GM23338 (cell line): ENCODE measurements around the gene PUM1. TPM values are rescaled to one million over a fixed set of nuclear protein-coding genes. Genes with fewer than 3 reads are reported as not detected.
"Not testable (repeated sequence)": the region's sequence is repeated elsewhere in the genome, so short reads cannot be mapped to it uniquely, and the experiment has no call there.

Source experiments
- ATAC-seq: fragments of 200-7000 bp; cut with Tn5 transposase; 3 replicates; pipeline ENCODE4 v1.9.1; 2020
- DNase-seq: peaks from one replicate; pipeline ENCODE4 v3.0.0-alpha.2; 2015; ENCODE audit warnings: low spot score
- H2AFZ ChIP-seq: fragments of 200-600 bp; sonication (generic); 2 replicates; pipeline ENCODE4 v1.8.0; 2016; ENCODE audit warnings: antibody characterized with exemption, mild to moderate bottlenecking, moderate library complexity
- H3F3A ChIP-seq: fragments of 200-600 bp; sonication (generic); replicated peaks from 2 replicates; pipeline ENCODE4 v1.8.0; 2017; ENCODE audit warnings: antibody characterized with exemption, mixed run types, low read depth
- H3K27ac ChIP-seq: fragments of 200-600 bp; sonication (generic); 2 replicates; pipeline ENCODE4 v1.6.1; 2016; ENCODE audit warnings: low read depth
- H3K27me3 ChIP-seq: fragments of 200-600 bp; sonication (generic); 2 replicates; pipeline ENCODE4 v1.8.0; 2016; ENCODE audit warnings: mild to moderate bottlenecking, mixed run types, moderate library complexity; ENCODE audit not compliant: insufficient read depth
- H3K36me3 ChIP-seq: fragments of 200-600 bp; sonication (generic); 2 replicates; pipeline ENCODE4 v1.8.0; 2016; ENCODE audit warnings: mild to moderate bottlenecking; ENCODE audit not compliant: insufficient read depth
- H3K4me1 ChIP-seq: fragments of 200-600 bp; sonication (generic); 2 replicates; pipeline ENCODE4 v1.8.0; 2016; ENCODE audit warnings: mild to moderate bottlenecking, moderate library complexity; ENCODE audit not compliant: insufficient read depth
- H3K4me2 ChIP-seq: fragments of 200-600 bp; sonication (generic); 2 replicates; pipeline ENCODE4 v1.7.1; 2017; ENCODE audit warnings: mixed run types
- H3K4me3 ChIP-seq: fragments of 200-600 bp; sonication (generic); 2 replicates; pipeline ENCODE4 v1.6.1; 2016; ENCODE audit warnings: mixed run types
- H3K79me2 ChIP-seq: fragments of 200-600 bp; sonication (generic); replicated peaks from 2 replicates; pipeline ENCODE4 v1.8.0; 2017; ENCODE audit warnings: mild to moderate bottlenecking; ENCODE audit not compliant: insufficient read depth
- H3K9me2 ChIP-seq: fragments of 200-600 bp; sonication (generic); 2 replicates; pipeline ENCODE4 v1.8.0; 2017; ENCODE audit not compliant: insufficient read depth
- H4K20me1 ChIP-seq: fragments of 200-600 bp; sonication (generic); replicated peaks from 2 replicates; pipeline ENCODE4 v1.8.0; 2017; ENCODE audit warnings: mild to moderate bottlenecking; ENCODE audit not compliant: insufficient read depth
- H3K27ac Mint-ChIP-seq: 2 replicates; pipeline ENCODE4 v1.8.0; 2020; ENCODE audit warnings: inconsistent platforms, mild to moderate bottlenecking, moderate library complexity, mixed read lengths
- H3K27me3 Mint-ChIP-seq: 3 replicates; pipeline ENCODE4 v1.8.0; 2022; ENCODE audit warnings: low read depth, mild to moderate bottlenecking, moderate library complexity, mixed read lengths, inconsistent platforms; ENCODE audit not compliant: insufficient read depth, poor library complexity
- H3K36me3 Mint-ChIP-seq: 3 replicates; pipeline ENCODE4 v1.8.0; 2021; ENCODE audit warnings: low read depth, mild to moderate bottlenecking, inconsistent platforms, moderate library complexity, mixed read lengths
- H3K4me1 Mint-ChIP-seq: 3 replicates; pipeline ENCODE4 v1.8.0; 2020; ENCODE audit warnings: mild to moderate bottlenecking, inconsistent platforms, mixed read lengths
- H3K4me3 Mint-ChIP-seq: 3 replicates; pipeline ENCODE4 v1.8.0; 2021; ENCODE audit warnings: moderate library complexity, mild to moderate bottlenecking, inconsistent platforms, mixed read lengths
- H3K9me3 Mint-ChIP-seq: 3 replicates; pipeline ENCODE4 v1.8.0; 2020; ENCODE audit warnings: moderate library complexity, mild to moderate bottlenecking, inconsistent platforms, mixed read lengths
- CREB1 ChIP-seq: fragments of 250-450 bp; sonication (Bioruptor Pico); IDR thresholded peaks from 2 replicates; pipeline ENCODE4 v1.5.0; 2020; ENCODE audit warnings: low read depth, mild to moderate bottlenecking, moderate library complexity
- ETS1 ChIP-seq: IDR thresholded peaks from 2 replicates; pipeline ENCODE4 v1.6.1; 2016; ENCODE audit warnings: antibody characterized with exemption
- EZH2 ChIP-seq: fragments of 200-600 bp; sonication (generic); IDR thresholded peaks from one replicate; pipeline ENCODE4 v1.8.0; 2017; ENCODE audit warnings: antibody characterized with exemption, mild to moderate bottlenecking, low read depth; ENCODE audit not compliant: unreplicated experiment
- EZH2phosphoT487 ChIP-seq: fragments of 200-600 bp; sonication (generic); IDR thresholded peaks from one replicate; pipeline ENCODE4 v1.8.1; 2018; ENCODE audit warnings: antibody characterized with exemption; ENCODE audit not compliant: unreplicated experiment
- JUNB ChIP-seq: IDR thresholded peaks from one replicate; pipeline ENCODE4 v1.6.1; 2016; ENCODE audit warnings: antibody characterized with exemption; ENCODE audit not compliant: unreplicated experiment
- NANOG ChIP-seq: IDR thresholded peaks from 2 replicates; pipeline ENCODE4 v1.6.1; 2016; ENCODE audit warnings: antibody characterized with exemption, borderline replicate concordance
- POLR2AphosphoS5 ChIP-seq: IDR thresholded peaks from 2 replicates; pipeline ENCODE4 v1.6.1; 2016; ENCODE audit warnings: antibody characterized with exemption, low read depth
- REST ChIP-seq: IDR thresholded peaks from one replicate; pipeline ENCODE4 v1.6.1; 2018; ENCODE audit warnings: antibody characterized with exemption; ENCODE audit not compliant: unreplicated experiment
- STAT1 ChIP-seq: IDR thresholded peaks from one replicate; pipeline ENCODE4 v1.6.1; 2016; ENCODE audit warnings: antibody characterized with exemption; ENCODE audit not compliant: unreplicated experiment
- ZNF114 ChIP-seq: fragments of 250-450 bp; sonication (Bioruptor Pico); IDR thresholded peaks from 2 replicates; pipeline ENCODE4 v1.5.0; 2020; ENCODE audit warnings: mild to moderate bottlenecking, moderate library complexity
- ZNF331 ChIP-seq: fragments of 250-450 bp; sonication (Bioruptor Pico); IDR thresholded peaks from 2 replicates; pipeline ENCODE4 v1.5.0; 2020; ENCODE audit warnings: low read depth, mild to moderate bottlenecking, moderate library complexity
- ZNF462 ChIP-seq: fragments of 250-450 bp; sonication (Bioruptor Pico); IDR thresholded peaks from 2 replicates; pipeline ENCODE4 v1.5.0; 2020; ENCODE audit warnings: mild to moderate bottlenecking, moderate library complexity
- polyA plus RNA-seq: library from polyadenylated mRNA; unstranded; fragments of >200 nt; fragmentation: Nextera tagmentation; extraction: Ambion mirVana; gene quantifications from 2 replicates; pipeline ENCODE4 v1.2.1, GENCODE V29; 2016
- total RNA-seq: library from RNA; depleted of rRNA; stranded (reverse); fragments of >200 nt; shearing (Covaris generic); gene quantifications from 2 replicates; pipeline ENCODE4 v1.2.3, GENCODE V29; 2014

PUM1 gene
- total and polyA plus RNA-seq, 2 experiments from 2014 or later, result 44.4 to 117 TPM

- Histone ChIP-seq H3F3A (peaks cover 13% of the 10 kb centered on the region), H3K79me2 (peaks cover 10% of the 10 kb centered on the region; the same call in 1 of the 2 replicates), H3K27me3 (no peaks in the 10 kb centered on the region), H3K4me3 (no peak overlapping the region), H3K4me2 (no peak overlapping the region), H3K27ac (no peak overlapping the region), H3K36me3 (peaks cover 43% of the 10 kb centered on the region), H3K4me1 (no peaks in the 10 kb centered on the region), H2AFZ (no peak overlapping the region), H3K9me2 (no peaks in the 10 kb centered on the region), H4K20me1 (peaks cover 27% of the 10 kb centered on the region)
- H3K27ac Mint-ChIP-seq, result peak overlapping the region; percentile 20; the same call in 1 of the 2 replicates
- ATAC-seq, result no peak
- H3K36me3 Mint-ChIP-seq, result peaks cover 84% of the 10 kb centered on the region
- TF ChIP-seq NANOG (no peak), ETS1 (no peak), ZNF114 (CRISPR knock-in tag) (no peak), REST (no peak), POLR2AphosphoS5 (no peak), ZNF331 (CRISPR knock-in tag) (no peak), STAT1 (no peak), CREB1 (no peak), JUNB (no peak), EZH2 (no peak), ZNF462 (CRISPR knock-in tag) (no peak), EZH2phosphoT487 (no peak)
- no peaks in the 10 kb centered on the region for H3K9me3 Mint-ChIP-seq
- H3K4me3 Mint-ChIP-seq, result no peak overlapping the region
- 0 out of 3 replicates have a peak, but pooled peaks cover 2% of the 10 kb centered on the region for H3K4me1 Mint-ChIP-seq
- no peak for DNase-seq
- H3K27me3 Mint-ChIP-seq, result peaks cover 9% of the 10 kb centered on the region
Measured at GRCh38 chr1:30936541-30937171, 128.9 kb downstream of the PUM1 start.

- H3K4me3 Mint-ChIP-seq, H3K4me1 Mint-ChIP-seq, H2AFZ ChIP-seq, H3K9me2 ChIP-seq, DNase-seq, H3K27me3 ChIP-seq, H3K4me1 ChIP-seq, H3K27ac Mint-ChIP-seq, ATAC-seq, H3K9me3 Mint-ChIP-seq, H3K4me3 ChIP-seq, H3K4me2 ChIP-seq, H3K27ac ChIP-seq: not testable (repeated sequence)
- Histone ChIP-seq H4K20me1 (peaks cover 27% of the 10 kb centered on the region), H3K36me3 (peaks cover 35% of the 10 kb centered on the region), H3K79me2 (0 out of 2 replicates have a peak, but pooled peaks cover 10% of the 10 kb centered on the region), H3F3A (peaks cover 21% of the 10 kb centered on the region)
- H3K27me3 Mint-ChIP-seq, result peaks cover 11% of the 10 kb centered on the region
- H3K36me3 Mint-ChIP-seq, result peaks cover 77% of the 10 kb centered on the region
Measured at GRCh38 chr1:30935758-30936157, 129.8 kb downstream of the PUM1 start.
